ENCODE data around the gene ZNF174. TPM values are rescaled to one million over a fixed set of nuclear protein-coding genes. Genes with fewer than 3 reads are reported as not detected.

ZNF174 gene
- total RNA-seq, result 10 to 100 TPM in 5 of 9 donors, 1 to 10 TPM in 4; 8.4 to 21.0 (median 10.6) TPM
- 1 to 10 TPM; 7.9 to 8.1 TPM for polyA plus RNA-seq
- long read RNA-seq, donor 1, partial matches to known transcripts, result 0 of 8 reads
- long read RNA-seq, donor 1, other reads (novel, unspliced or antisense), result 1 of 8 reads
- long read RNA-seq, donor 2, transcript ZNF174-202 (3 exons, 1,557 nt), result minor isoform, 10 of 66 reads
- long read RNA-seq, donor 2, transcript ZNF174-201 (3 exons, 2,260 nt), result major isoform, 47 of 66 reads
- long read RNA-seq, donor 2, partial matches to known transcripts, result 0 of 66 reads
- long read RNA-seq, donor 2, other reads (novel, unspliced or antisense), result 4 of 66 reads
- long read RNA-seq, donor 3, partial matches to known transcripts, result 1 of 8 reads
- long read RNA-seq, donor 3, other reads (novel, unspliced or antisense), result 1 of 8 reads

DNA sequence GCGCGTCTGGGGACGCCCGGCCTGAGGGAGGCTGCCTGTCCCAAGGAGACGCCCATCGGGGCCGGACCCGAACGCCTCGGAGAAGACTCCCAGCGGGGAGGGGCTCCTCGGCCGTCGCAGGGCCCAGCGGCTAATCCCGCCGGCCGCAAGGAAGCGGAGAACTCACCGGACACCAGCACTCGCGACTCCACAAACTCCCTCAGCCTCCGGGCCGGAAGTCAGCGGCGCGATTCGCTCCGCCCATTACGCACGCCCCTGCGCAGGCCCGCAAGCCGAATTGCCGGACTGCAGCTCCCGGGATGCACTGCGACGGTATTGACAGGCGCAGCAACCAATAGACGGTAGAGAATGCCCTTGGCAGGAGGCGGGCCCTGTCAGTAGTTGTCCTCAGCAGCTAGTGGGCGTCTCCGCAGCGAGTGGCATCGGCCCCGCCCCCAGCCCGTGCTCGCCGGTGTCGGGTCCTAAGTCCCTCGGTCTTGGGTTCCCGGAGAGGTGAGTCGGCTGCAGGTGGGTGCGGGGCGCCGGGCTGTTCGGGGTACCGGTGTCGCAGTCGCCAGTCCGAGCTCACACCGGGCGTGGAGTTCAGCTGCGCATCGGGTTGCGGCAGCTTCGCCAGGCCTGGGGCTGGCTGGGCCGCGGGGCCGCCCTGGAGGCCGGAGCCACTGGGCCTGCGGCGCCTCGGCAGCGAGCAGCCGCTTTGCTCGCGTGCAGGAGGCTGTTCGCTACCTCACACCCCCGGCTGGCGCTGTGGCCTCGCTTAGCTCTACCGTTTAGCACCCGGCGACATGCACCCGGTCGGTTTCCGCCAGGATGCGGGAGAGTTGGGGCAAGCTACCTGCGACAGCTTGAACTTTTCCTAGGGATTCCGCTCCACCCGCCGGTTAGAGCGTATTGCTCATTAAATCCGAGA, at the start of gene ZNF174, which contains the start of gene ZSCAN32:
Gene ZNF174 (plus strand): TSS at position 437 of the 910 bp plus-strand sequence. CDS start 790 bp downstream, outside the sequence.
Gene ZSCAN32 (minus strand): TSS at position 226 of the 910 bp plus-strand sequence. CDS start 3,447 bp downstream, outside the sequence.
- Histone ChIP-seq H3K9me3 (peaks cover 0 to 65% (median 15%) of the 10 kb centered on the region in 12 donors), H3K27ac (peak within 1 kb of the TSS; percentile 22 to 93 (median 86)), H3K4me3 (peak within 1 kb of the TSS; percentile 39 to 99 (median 90)), H3K36me3 (peaks cover 1 to 63% (median 33%) of the 10 kb centered on the region in 9 donors), H3K27me3 (no peaks in the 10 kb centered on the region), H3K4me1 (peaks cover 0 to 33% (median 18%) of the 10 kb centered on the region in 12 donors)
- 0% methylated on average over 46 to 95 of the region's 95 CpGs for WGBS, 4 donors
- ATAC-seq (peak; percentile 100), DNase-seq (peak; percentile 98 to 99 (median 99))
- intact Hi-C loops (cut with DNase I), result loop anchor here in 9 of 10 donors (1.0 to 10.0 kb wide), 13 partner anchors 36 to 104 kb away; partner anchors contain the start of genes CLUAP1 (in 3 of the 9), NAA60 (in 2 of the 9), ZNF597 (in 2 of the 9) and C16orf90 (in 1 of the 9)
- TF ChIP-seq, protein P1, sequence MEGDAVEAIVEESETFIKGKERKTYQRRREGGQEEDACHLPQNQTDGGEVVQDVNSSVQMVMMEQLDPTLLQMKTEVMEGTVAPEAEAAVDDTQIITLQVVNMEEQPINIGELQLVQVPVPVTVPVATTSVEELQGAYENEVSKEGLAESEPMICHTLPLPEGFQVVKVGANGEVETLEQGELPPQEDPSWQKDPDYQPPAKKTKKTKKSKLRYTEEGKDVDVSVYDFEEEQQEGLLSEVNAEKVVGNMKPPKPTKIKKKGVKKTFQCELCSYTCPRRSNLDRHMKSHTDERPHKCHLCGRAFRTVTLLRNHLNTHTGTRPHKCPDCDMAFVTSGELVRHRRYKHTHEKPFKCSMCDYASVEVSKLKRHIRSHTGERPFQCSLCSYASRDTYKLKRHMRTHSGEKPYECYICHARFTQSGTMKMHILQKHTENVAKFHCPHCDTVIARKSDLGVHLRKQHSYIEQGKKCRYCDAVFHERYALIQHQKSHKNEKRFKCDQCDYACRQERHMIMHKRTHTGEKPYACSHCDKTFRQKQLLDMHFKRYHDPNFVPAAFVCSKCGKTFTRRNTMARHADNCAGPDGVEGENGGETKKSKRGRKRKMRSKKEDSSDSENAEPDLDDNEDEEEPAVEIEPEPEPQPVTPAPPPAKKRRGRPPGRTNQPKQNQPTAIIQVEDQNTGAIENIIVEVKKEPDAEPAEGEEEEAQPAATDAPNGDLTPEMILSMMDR (IDR thresholded peaks at IDR 0.05), result peak in 3 of 12 donors; percentile 13 to 44 (median 16)
- TF ChIP-seq POLR2A (IDR thresholded peaks at IDR 0.05), result peak in 1 of 2 donors; percentile 76

DNA sequence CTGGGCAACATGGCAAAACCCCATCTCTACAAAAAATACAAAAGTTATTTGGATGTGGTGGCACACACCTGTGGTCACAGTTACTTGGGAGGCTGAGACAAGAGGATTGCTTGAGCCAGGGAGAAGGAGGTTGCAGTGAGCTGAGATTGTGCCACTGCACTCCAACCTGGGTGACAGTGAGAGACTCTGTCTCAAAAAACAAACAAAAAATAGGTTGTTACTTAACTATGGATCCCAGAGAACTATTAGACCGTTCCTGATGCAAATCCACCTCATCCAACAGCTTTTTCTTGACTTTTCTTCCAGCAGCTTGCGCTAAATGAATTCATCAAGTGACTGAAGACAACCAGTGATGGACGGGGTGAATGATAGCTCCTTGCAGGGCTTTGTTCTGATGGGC, 45.4 kb upstream of the ZNF174 start, which contains the start of gene OR2C1:
Gene OR2C1 (plus strand): TSS at position 301 of the 400 bp plus-strand sequence. CDS start 52 bp downstream, at position 353.
- Histone ChIP-seq H3K27ac (no peak within 1 kb of the TSS), H3K9me3 (no peaks in the 10 kb centered on the region), H3K27me3 (peaks cover 0 to 4% (median 0%) of the 10 kb centered on the region in 9 donors), H3K4me3 (no peak within 1 kb of the TSS), H3K36me3 (no peaks in the 10 kb centered on the region), H3K4me1 (no peaks in the 10 kb centered on the region)
- intact Hi-C loops (cut with DNase I), result loop anchor here in 1 of 10 donors (5.0 kb wide), 1 partner anchor 77 kb away; no protein-coding TSS in a partner anchor
- 65 to 76% (median 71%) methylated on average over 3 of the region's 3 CpGs for WGBS, 4 donors
- TF ChIP-seq, protein P1 (IDR thresholded peaks at IDR 0.05), result no peak
- no peak for TF ChIP-seq POLR2A (IDR thresholded peaks at IDR 0.05)
- DNase-seq (no peak), ATAC-seq (no peak)

DNA sequence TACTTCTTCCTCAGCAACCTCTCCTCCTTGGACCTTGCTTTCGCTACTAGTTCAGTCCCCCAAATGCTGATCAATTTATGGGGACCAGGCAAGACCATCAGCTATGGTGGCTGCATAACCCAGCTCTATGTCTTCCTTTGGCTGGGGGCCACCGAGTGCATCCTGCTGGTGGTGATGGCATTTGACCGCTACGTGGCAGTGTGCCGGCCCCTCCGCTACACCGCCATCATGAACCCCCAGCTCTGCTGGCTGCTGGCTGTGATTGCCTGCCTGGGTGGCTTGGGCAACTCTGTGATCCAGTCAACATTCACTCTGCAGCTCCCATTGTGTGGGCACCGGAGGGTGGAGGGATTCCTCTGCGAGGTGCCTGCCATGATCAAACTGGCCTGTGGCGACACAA, 44.9 kb upstream of the ZNF174 start:
- H3K36me3 ChIP-seq, result no peaks in the 10 kb centered on the region
- peaks cover 0 to 8% (median 0%) of the 10 kb centered on the region in 9 donors for H3K27me3 ChIP-seq
- DNase-seq (no peak), ATAC-seq (no peak)
- intact Hi-C loops (cut with DNase I), result loop anchor here in 1 of 10 donors (5.0 kb wide), 1 partner anchor 76 kb away; no protein-coding TSS in a partner anchor
- no peak overlapping the region for H3K27ac ChIP-seq
- TF ChIP-seq, protein P1 (IDR thresholded peaks at IDR 0.05), result no peak
- TF ChIP-seq POLR2A (IDR thresholded peaks at IDR 0.05), result no peak
- no peaks in the 10 kb centered on the region for H3K4me1 ChIP-seq
- H3K4me3 ChIP-seq, result no peak overlapping the region
- H3K9me3 ChIP-seq, result no peaks in the 10 kb centered on the region
- WGBS, 4 donors, result 71 to 79% (median 77%) methylated on average over 7 to 10 of the region's 10 CpGs

Data from heart left ventricle (tissue), 16 donors.